Left forelimb (tissue), 1 donor: ENCODE results near the gene ZNF670.

Experiments
- DNase-seq: peaks from one replicate; pipeline ENCODE4 v3.0.0-alpha.2; 2018; ENCODE audit warnings: low spot score

ZNF670 gene

DNA sequence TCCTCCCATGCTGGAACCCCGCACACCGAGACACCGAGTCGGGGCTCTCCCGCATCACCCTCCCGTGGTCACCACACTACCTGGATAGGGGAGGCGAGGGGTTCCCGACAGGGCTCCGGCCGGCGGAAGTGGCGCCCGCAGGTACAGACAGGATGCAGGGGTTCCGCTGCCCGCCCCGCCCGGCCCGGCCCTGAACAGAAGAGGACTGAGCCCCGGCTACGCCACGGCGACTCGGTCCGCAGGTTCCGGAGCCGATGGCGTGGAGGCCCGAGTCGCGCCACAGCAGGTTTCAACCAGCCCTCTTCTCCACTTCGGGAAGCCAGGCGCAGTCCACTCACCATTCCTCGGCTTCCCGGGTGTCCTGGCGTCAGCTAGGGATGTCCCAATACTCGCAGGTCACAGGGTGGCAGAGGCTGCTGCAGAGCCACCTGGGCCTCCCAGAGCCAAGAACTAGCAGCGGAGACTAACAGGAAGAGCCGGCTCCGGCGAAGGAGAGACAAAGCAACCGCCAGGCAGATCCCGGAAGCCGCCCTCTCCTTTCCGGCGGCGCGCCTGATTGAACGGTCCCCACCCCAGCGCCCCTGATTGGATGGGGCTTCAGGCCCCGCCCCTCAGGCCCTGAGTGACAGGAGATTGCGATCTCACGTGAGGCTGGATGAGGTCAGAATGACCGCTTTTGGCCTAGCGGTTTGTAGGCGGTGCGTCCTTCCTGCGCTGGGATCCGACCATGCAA lies 25.4 kb upstream of the ZNF670 start, which contains the start of gene ZNF669:
Gene ZNF669, minus strand, starts transcription at position 498 of the 733 bp plus-strand sequence. Its CDS starts 157 bp downstream, at position 341.
- peak; percentile 98 for DNase-seq

DNA sequence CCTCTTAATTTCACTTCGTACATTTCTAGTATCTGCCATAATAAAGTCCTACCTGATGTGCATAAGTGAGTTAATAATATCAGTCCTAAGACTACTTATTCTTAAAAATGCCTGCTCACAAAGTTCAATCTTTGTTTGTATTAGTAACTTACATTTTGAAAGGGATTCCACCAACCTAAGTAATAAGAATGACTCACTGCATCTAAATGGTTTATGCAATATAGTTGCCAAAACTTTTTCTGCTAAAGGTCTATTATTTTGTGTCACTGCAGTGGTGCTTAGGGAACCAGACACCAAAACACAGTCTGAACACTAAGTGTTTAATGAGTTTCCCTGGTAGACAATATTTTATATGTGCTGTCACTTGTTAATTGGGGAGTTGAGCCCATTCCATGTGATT lies 23.8 kb upstream of the ZNF670 start:
- DNase-seq: no peak

DNA sequence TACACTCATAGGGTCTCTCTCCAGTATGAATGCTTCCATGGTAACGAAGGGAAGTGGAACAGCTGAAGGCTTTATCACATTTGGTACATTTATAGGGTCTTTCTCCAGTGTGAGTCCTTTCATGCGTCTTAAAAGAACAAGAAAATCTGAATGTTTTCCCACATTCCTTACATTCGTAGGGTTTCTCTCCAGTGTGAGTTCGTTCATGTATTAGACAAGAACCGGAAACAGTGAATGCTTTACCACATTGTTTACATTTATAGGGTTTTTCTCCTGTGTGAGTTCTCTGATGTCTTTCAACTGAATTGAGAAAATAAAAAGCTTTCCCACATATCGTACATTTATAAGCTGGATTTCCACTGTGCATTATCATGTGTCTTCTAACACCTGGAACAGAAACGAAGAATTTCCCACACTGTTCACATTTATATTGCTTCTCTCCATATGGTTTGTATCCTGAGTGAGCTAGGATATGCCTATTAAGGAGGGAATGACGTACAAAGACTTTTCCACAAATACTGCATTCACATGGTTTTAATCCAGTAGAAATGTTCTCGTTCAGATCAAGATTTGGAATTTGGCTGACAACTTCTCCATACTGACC lies 22.2 kb upstream of the ZNF670 start:
- DNase-seq: no peak

DNA sequence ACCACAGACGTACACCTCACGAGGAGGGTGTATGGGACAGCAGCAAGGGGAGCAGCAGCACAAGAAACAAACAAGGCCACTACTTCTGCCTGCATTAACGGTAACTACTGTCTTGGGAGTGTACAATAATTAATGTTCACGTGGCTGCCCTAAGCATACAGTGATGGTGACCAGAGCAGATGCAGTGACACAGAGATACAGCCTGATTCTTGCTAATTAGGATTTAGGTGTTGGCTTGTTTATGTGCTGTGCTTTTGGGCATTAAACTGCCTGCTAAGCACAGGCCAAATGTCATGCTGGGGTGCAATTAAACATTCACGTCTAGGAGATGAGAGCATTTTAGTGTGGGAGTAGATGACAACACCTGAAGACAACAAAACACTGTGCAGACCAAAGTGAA lies 18.3 kb upstream of the ZNF670 start:
- no peak for DNase-seq

DNA sequence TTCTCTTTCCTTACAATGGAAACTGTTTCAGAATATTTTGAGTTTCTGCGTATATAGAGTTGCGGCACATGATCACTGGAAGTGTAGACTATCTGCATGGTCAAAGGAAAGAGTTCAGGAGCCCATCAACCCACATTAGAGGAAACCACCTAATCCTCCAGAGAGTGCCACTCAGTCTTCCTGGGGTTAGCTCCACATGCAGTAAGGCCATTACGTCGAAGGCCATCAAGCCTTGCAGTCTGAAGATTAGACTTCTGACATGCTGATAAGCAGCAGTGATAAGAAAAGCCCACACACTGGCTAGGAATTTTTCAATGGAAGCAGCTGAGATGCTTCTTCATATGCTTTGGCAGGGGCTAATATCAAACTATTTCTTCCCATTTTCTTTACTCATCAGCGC lies 17.9 kb upstream of the ZNF670 start:
- DNase-seq: no peak

DNA sequence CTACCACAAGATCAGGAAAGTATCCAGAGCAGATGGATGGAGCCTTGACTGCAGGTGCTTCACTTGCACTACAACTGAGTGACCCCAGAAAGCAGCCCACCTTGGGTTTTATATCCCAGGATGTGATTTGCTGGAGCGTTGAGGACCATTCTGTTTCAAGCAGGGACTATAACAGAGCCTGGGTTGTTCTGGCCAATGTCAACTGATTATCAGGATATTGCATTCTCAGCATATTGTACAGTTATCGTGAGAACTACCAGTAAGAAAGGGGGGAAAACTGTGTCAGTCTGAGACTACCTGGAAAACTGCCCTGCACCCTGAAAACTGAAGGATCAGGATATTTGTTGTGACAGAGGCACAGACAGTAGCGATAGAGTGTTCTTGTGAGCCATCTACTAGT lies 17.5 kb upstream of the ZNF670 start:
- no peak for DNase-seq

DNA sequence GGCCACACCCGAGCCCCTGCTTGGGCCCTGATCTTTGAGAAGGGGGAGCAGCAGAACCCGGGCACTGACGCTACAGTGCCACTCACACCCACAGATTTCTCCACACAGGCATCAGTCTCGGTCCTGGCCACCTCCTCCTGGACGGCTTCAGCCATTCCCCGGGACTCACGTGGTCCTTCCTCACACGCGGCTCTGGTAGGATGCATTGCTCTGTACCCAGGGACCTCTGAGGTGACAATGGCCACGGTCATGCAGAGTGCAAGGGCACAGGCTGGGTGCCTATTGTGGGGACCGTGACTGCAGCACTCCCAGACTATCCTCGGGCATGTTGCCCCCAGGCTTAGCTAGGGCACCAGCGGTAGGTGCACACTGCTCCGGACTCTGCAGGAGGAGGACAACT lies 11.8 kb upstream of the ZNF670 start:
- no peak for DNase-seq

DNA sequence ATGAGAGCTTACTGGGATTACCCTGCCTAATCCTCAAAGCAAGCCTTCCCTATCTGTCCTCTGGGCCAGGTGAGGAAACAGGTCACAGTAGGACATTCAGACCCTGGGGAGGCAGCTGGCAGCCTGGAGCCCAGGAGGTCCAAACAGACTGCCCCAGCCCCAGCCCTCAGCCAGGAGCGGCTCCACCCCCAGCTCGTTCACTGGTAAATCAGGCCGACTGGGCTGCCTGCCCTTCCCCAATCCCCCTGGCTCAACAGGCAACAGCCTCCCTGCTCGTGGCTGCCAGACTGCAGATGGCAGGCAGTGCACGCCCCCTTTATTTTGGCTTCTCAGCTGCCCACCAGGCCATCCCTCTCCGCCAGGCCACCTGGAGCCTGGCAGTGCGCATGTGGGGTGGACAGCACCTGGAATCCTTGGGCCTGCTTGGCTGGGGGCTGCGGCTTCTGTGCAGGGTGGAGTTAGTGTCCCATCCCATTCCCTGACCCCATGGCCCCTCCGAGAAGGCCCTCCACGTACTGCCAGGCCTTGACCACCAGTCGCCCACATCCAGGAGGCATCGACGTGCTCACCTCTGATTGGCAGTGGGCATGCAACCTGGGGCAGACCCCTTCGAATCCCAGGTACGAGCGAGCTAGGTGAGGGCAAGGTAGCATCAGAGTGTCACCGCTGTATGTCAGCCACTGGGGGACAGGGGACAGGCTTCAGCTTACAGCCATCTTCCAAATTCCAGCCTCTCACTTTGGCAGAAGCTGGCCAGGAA lies 11.2 kb upstream of the ZNF670 start:
- no peak for DNase-seq

DNA sequence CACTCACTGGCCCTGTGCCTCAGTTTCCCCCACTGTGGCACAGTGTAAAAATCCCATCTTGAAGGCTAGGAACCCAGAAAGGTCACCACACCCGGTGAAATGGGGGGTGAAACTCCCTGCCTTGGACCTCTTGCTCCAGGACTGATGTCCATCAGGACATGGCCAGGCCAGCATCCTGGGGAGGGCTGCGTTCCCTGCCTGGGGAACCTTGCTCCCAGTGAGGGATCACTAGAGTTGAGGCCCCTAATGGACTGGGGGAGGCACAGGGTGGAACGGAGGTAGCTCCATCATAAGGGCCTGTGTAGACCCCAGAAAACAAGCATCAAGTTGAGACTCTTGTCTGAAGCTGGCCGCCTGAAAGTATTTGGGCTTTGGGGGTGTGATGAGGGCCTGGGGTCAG lies 10.4 kb upstream of the ZNF670 start:
- no peak for DNase-seq

DNA sequence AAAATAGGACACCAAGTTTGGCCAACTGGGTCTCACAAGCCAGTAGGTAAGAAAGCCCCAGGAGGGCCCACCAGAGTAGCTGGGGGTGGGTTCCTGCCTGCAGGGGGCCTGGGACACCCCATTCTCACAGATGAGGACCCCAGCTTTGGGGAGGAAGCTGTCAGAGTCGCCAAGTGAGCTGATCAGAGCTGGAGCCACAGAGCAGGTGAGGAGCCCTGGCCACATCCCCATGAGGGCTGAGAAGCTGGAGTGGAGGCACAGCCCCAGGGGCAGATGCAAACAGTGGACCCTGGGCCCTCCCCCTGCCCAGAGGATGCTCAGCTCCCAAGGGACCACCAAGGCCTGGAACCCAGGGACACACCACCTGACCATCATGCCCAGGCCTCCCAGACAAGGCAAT lies 8.6 kb upstream of the ZNF670 start:
- DNase-seq: no peak

DNA sequence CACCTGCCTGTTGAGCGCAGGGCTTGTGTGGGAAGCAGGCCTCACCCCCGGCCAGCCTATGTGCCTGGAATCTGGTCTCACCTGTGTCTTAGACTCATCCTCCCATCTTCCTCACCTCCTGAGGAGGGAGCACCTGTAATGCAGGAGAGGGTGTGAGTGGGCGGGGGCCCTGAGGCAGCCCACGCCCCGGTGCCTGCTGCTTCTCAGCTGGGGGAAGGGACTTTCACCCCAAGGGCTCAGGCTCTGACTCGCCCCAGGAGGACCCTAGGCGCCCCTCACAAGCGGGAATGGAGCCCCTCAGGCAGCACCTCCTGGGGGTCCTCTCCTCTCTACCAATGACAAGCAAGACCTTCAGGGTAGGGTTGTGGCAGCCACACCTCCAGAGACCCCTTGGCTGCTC lies 6.7 kb upstream of the ZNF670 start:
- no peak for DNase-seq

DNA sequence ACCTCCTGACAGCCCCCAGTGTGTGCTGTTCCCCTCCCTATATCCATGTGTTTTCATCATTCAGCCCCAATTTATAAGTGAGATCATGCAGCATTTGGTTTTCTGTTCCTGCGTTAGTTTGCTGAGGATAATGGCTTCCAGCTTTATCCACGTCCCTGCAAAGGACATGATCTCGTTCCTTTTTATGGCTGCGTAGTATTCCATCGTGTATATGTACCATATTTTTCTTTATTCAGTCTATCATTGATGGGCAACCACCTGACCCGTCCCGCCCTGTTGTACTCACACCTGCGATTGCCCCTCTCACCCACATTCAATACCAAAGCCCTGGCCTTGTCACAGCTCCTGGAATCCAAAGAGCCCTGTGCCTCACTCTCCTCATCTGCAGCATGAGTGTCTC lies 6.2 kb upstream of the ZNF670 start:
- no peak for DNase-seq

DNA sequence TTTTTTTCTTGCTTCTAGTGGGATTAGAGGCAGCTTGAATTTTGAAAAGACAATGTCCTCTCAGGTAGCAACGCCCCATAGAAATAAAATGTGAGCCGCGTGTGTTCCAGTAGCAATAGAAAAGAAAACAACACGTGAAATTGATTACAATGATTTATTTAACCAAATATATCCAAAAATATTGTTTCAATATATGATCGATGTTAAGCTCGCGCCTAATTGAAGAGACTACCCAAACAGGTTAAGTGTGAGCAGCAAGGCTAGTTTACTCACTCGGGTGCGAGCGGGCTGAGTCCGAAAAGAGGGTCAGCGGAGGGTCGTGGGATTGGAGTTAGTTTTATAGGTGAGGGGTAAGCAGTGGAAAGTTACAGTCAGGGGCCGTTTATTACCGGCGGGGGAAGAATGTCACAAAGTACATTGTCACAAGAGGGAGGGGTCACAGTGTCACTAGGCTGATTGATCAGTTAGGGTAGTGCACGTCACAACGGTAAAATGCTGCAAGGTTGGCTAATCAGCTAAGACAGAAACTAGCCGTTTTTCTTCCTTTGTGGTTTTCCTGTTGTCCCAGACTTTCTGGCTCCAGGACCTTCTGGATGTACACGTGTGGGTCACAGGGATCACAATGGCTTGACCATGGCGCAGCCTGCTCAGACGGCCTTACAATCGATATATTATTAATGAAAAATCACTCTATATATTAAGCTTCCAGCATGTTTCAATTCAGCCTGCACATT lies 697 bp upstream of the ZNF670 start:
- DNase-seq: no peak

DNA sequence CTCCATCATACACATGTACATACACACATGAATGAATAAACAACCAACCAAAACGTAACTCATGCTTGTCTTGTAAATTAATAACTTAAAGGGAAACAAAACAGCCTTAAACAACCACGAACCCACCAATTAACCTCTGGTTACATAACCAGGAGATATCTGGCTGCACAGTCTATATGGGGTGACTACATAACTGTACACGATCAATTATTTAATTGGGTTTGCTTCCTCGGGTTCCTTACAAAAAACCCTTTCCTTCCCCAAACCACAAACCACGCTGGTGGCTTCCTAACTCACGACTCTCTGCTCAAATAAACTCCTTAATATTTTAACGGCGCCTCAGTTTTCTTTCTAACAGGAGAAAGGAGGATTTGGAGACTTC lies 744 bp downstream of the ZNF670 start:
- no peak for DNase-seq

DNA sequence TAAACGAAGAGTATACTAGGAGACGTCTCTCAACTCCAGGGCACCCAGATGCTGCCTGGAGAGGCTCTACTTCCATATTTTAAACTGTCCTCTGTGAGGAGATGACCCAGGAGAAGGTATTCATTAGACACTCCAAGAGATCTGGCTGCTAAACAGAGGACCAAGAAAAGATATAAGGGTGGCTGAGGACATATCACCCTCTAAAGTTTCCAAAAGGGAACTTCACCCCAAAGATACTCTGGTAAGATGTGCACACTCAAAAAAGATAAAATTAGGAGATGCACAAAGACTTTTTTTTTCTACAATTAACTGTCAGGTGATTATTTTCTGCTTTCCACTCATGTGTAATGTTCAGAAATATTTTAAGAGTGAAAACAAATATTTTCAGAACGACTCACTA lies 1.4 kb downstream of the ZNF670 start:
- DNase-seq: no peak

DNA sequence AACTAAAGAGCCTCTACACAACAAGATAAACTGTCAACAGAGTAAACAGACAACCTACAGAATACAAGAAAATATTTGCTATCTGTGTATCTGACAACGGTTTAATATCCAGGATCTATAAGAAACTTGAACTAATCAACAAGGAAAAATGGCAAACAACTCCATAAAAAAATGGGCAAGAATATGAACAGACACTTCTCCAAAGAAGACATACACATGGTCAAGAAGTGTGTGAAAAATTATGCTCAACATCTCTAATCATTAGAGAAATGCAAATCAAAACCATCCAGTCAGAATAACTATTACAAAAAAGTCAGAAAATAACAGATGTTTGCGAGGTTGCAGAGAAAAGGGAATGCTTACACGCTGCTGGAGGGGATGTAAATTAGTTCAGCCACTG lies 8.0 kb downstream of the ZNF670 start:
- DNase-seq: no peak

DNA sequence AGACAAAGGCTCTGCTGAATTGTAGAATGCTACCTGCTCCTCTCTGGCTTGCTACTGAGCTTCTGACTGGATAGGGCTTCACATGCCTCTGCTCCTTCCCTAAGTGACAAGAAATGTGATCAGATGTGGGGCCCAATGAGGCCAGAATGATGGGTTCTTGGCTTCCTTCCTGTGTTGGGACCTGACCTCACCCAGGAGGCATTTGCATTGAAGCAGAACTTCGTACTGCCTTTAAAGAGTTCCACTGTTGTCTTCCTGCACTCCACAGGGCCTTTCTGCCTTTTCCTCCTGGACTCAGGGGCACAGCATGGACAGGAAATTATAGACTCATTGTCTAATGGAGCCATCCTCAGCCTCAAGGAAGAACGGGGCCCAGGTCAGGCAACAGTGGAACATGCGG lies 14.3 kb downstream of the ZNF670 start:
- DNase-seq: no peak

DNA sequence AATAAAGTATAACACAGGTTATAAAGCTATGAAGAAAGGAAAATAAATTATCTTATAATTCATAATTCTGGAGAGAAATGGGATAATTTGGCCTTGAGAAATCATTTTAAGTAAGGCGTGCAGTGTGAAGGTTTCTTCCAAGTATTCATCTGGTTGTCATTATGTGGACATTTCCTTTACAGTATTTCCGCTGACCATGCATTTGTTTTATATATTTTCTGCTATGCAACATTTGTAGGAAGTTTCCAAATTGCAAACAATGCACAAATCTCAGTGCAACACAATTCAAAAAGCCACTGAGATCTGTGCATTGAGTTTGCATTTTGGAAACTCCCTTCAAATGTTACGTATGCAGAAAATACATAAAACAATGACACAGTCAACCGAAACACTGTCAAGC lies 17.8 kb downstream of the ZNF670 start:
- DNase-seq: no peak

DNA sequence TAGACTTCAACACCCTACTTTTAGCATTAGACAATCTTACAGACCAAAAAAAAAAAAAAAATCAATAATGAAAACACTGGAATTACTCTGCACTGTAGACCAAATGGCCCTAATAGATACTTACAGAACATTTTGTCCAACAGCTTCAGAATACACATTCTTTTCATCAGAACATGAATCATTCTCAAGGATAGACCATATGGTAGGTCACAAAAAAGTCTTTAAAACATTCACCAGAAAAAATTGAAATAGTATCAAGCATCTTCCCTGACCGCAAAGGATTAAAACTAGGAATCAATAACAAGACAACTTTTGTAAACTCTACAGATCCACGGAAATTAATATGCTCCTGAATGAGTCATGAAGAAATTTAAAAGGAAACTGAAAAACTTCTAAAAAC lies 22.5 kb downstream of the ZNF670 start:
- no peak for DNase-seq

DNA sequence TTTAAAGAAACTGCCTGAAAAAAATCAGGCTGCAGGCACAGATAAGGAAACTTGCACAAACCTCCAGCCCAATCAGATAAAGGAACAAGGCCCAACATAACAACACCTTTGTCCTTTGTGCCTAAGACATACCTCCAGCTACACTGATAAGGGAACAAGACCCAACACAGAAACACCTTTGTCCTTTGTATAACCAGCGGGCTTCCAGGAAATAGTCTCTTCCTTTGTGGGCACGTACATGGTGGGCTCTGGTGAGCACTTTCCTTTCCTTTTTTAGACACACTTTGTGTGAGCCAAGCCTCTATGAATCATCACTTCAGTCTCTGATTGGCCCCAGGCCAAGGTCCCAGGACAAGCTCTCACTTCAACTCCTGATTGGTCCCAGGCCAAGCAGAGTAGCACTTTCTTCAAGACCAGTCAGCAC lies 23.6 kb downstream of the ZNF670 start:
- no peak for DNase-seq

DNA sequence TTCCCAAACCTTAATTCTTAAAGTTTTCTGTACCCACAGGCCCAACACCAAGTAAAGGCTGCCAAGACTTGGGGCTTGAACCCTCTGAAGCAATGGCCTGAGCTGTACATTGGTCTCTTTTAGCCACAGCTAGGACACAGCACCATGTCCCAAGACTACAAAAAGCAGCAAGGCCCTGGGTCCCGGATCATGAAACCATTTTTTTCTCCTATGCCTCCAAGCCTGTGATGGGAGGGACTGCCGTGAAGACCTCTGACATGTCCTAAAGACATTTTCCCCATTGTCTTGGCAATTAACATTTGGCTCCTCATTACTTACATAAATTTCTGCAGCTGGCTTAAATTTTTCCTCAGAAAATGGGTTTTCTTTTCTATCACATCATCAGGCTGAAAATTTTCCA lies 30.9 kb downstream of the ZNF670 start:
- no peak for DNase-seq

DNA sequence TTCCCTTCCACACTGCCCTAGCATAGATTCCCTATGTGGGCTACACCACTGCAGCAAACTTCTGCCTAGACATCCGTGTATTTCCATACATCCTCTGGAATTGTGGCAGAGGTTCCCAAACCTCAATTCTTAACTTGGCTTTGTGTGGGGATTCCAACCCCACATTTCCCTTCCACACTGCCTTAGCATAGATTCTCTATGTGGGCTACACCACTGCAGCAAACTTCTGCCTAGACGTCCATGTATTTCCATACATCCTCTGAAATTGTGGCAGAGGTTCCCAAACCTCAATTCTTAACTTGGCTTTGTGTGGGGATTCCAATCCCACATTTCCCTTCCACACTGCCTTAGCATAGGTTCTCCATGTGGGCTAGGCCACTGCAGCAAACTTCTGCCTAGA lies 31.4 kb downstream of the ZNF670 start:
- DNase-seq: no peak

DNA sequence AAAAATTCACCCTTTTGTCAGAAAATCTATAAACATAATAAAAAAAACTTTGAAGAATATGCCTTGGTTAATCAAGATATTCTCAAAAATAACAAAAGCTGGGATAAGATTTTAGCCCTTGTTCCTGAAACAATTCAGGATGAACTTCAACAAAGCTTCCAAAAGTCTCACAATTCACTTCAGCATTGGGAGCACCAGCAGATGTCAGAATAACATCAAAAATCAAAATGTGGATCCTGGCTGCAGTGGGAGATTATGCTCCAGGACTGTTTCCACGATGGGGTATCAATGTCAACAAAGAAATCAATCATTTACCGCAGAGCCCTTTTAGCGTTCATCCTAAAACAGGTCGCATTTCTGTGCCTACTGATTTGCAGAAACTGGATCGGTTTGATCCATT lies 35.2 kb downstream of the ZNF670 start:
- DNase-seq: no peak
